Measurements from ENCODE around the gene NACA2. TPM values are rescaled to one million over a fixed set of nuclear protein-coding genes. Genes with fewer than 3 reads are reported as not detected.

The NACA2 gene
- total and polyA plus RNA-seq, 2 of the 8 experiments (the other 6 are each of a cell fraction or from before 2014, with no cell fraction given): not detected

DNA sequence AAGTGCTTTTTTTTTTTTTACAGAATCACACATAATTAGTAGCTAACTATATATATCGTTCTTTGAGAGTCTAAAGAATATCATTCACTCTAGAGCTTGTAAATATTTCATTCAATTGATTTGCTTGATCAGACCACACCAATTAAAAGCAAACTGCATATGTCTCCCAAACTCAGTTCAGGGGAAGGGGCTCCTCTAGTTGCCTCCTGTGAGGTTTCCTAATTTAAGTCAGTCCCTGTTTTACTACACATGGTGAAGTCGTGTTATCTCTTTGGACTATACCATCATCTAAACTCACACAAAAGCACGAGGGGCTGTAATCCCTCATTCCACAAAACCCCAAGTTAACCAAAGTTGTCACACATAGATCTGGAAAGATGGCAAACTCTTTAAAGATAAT, 11.7 kb downstream of the NACA2 start:
- Histone ChIP-seq H3K9ac (replicated peaks in 1 of 4; ENCODE audit: extremely low read depth in 1 of 4, low read depth in 3 of 4, low read length in 3 of 4) (no peak overlapping the region), H2BK15ac (ENCODE audit: low read length) (no peak overlapping the region), H3K9me3 (ENCODE audit: insufficient read depth in 2 of 2, low read depth in 1 of 2, low read length in 1 of 2) (no peaks in the 10 kb centered on the region), H3K4me3 (ENCODE audit: extremely low read depth in 1 of 4, insufficient read depth in 2 of 4, low read depth in 3 of 4, low read length in 4 of 4) (no peak overlapping the region), H2AK5ac (ENCODE audit: low read depth, low read length) (no peak overlapping the region), H3K79me1 (ENCODE audit: low read depth, low read length) (no peaks in the 10 kb centered on the region), H4K5ac (ENCODE audit: insufficient read length, low read depth, low read length) (no peak overlapping the region), H3K27me3 (replicated peaks in 1 of 4; ENCODE audit: control insufficient read depth in 3 of 4, extremely low read depth in 1 of 4, insufficient read depth in 3 of 4, low read length in 3 of 4) (no peaks in the 10 kb centered on the region), H3K4ac (replicated peaks; ENCODE audit: insufficient read length, low read depth, low read length) (no peak overlapping the region), H3K36me3 (ENCODE audit: control insufficient read depth in 2 of 4, insufficient read depth in 4 of 4, low read length in 3 of 4) (no peaks in the 10 kb centered on the region), H3K23ac (ENCODE audit: insufficient read length) (no peak overlapping the region), H3K23me2 (ENCODE audit: low read depth, low read length) (no peaks in the 10 kb centered on the region), H4K20me1 (replicated peaks in 1 of 2; ENCODE audit: control insufficient read depth in 1 of 2, insufficient read depth in 2 of 2, low read length in 2 of 2) (no peaks in the 10 kb centered on the region), H2BK5ac (ENCODE audit: low read depth, low read length) (no peak overlapping the region), H2BK20ac (ENCODE audit: low read length) (no peak overlapping the region), H2AFZ (ENCODE audit: low read length) (no peak overlapping the region), H4K8ac (ENCODE audit: extremely low read depth, insufficient read depth, low read length) (no peak overlapping the region), H2BK120ac (replicated peaks; ENCODE audit: low read depth, low read length) (no peak overlapping the region), H3K27ac (ENCODE audit: low read depth, low read length) (no peak overlapping the region), H3K79me2 (ENCODE audit: control insufficient read depth in 1 of 2, insufficient read depth in 2 of 2, low read length in 2 of 2) (no peaks in the 10 kb centered on the region), H2BK12ac (ENCODE audit: low read depth, low read length) (no peak overlapping the region), H3K18ac (ENCODE audit: extremely low read depth, low read length) (no peak overlapping the region), H3K14ac (ENCODE audit: insufficient read length) (no peak overlapping the region), H3K56ac (replicated peaks; ENCODE audit: insufficient read length, low read depth, low read length) (no peak overlapping the region), H3K4me1 (replicated peaks in 1 of 4; ENCODE audit: control insufficient read depth in 3 of 4, insufficient read depth in 4 of 4, low read length in 3 of 4) (no peaks in the 10 kb centered on the region), H4K91ac (replicated peaks; ENCODE audit: insufficient read length, low read length) (no peak overlapping the region), H3K4me2 (ENCODE audit: insufficient read depth in 1 of 2, low read depth in 2 of 2, low read length in 2 of 2) (no peak overlapping the region)
- DNase-seq (ENCODE audit: low read depth in 1 of 2, low spot score in 2 of 2) (no peak), FAIRE-seq (no peak)
- ChIA-PET POLR2A (ENCODE audit: partially characterized antibody) (no interaction called here), CTCF (ENCODE audit: partially characterized antibody) (interaction anchor here (0.7 kb wide), 1 partner anchor 124 kb away, joined by 3 read pairs; no protein-coding TSS in a partner anchor)
- 86% methylated on average over 3 of the region's 3 CpGs; no CpG with 5 or more reads in 1 of the 2 experiments for WGBS, 2 experiments (ENCODE audit: extremely low coverage in 1 of 2, insufficient coverage in 1 of 2, insufficient read length in 1 of 2, insufficient replicate concordance in 2 of 2, low coverage in 1 of 2, low lambda C conversion rate in 2 of 2, missing lambda C conversion rate in 1 of 2)
- no peak for TF ChIP-seq TAF7 (optimal IDR thresholded peaks at IDR 0.05; ENCODE audit: borderline replicate concordance, low read depth, low read length)
- TF ChIP-seq KDM5A (IDR thresholded peaks at IDR 0.05; ENCODE audit: low read length): no peak
- no peak for TF ChIP-seq JUN (IDR thresholded peaks at IDR 0.05; ENCODE audit: low read depth, low read length)
- TF ChIP-seq SAP30 (IDR thresholded peaks at IDR 0.05; ENCODE audit: insufficient read depth, insufficient replicate concordance, low read length): no peak
- no peak for TF ChIP-seq SIRT6 (IDR thresholded peaks at IDR 0.05; ENCODE audit: low read length)
- no peak for TF ChIP-seq SP4 (IDR thresholded peaks at IDR 0.05; ENCODE audit: low read length)
- TF ChIP-seq EP300 (IDR thresholded peaks at IDR 0.05; ENCODE audit: borderline replicate concordance in 1 of 2, low read depth in 2 of 2, low read length in 2 of 2): no peak
- no peak for TF ChIP-seq CHD2 (IDR thresholded peaks at IDR 0.05; ENCODE audit: low read length)
- TF ChIP-seq SP2 (IDR thresholded peaks at IDR 0.05; ENCODE audit: low read length): no peak
- TF ChIP-seq, protein P1, sequence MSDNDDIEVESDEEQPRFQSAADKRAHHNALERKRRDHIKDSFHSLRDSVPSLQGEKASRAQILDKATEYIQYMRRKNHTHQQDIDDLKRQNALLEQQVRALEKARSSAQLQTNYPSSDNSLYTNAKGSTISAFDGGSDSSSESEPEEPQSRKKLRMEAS (IDR thresholded peaks at IDR 0.05): no peak
- TF ChIP-seq RAD21 (IDR thresholded peaks at IDR 0.05 in 1 of 2, conservative IDR thresholded peaks at IDR 0.05 in 1 of 2; ENCODE audit: low read depth in 2 of 2, low read length in 2 of 2): no peak
- TF ChIP-seq PHF8 (conservative IDR thresholded peaks at IDR 0.05; ENCODE audit: low read depth, low read length): no peak
- no peak for TF ChIP-seq CBX5 (IDR thresholded peaks at IDR 0.05; ENCODE audit: low read depth, low read length)
- no peak for TF ChIP-seq NRF1 (IDR thresholded peaks at IDR 0.05; ENCODE audit: low read depth, low read length)
- no peak for TF ChIP-seq GTF2F1 (IDR thresholded peaks at IDR 0.05; ENCODE audit: borderline replicate concordance, low read depth, low read length)
